Stimulated activated CD8-positive, alpha-beta memory T cell treated with anti-CD3 and anti-CD28 coated beads, Interleukin-4, amount 100 ng/mL, for 4 hours (primary cell): ENCODE measurements around the gene KCNJ9.
"Not testable (repeated sequence)": the region's sequence is repeated elsewhere in the genome, so short reads cannot be mapped to it uniquely, and the experiment has no call there.

ENCODE experiments used
- DNase-seq, 2 donors: peaks; one replicate each; pipeline ENCODE4 v3.0.0-alpha.2; 2020; ENCODE audit warnings: low read depth in 2 of 2, low spot score in 1 of 2

KCNJ9 gene

GRCh38 chr1:160101717-160102522 is 20.6 kb downstream of the KCNJ9 start:
- DNase-seq: no peak

DNA sequence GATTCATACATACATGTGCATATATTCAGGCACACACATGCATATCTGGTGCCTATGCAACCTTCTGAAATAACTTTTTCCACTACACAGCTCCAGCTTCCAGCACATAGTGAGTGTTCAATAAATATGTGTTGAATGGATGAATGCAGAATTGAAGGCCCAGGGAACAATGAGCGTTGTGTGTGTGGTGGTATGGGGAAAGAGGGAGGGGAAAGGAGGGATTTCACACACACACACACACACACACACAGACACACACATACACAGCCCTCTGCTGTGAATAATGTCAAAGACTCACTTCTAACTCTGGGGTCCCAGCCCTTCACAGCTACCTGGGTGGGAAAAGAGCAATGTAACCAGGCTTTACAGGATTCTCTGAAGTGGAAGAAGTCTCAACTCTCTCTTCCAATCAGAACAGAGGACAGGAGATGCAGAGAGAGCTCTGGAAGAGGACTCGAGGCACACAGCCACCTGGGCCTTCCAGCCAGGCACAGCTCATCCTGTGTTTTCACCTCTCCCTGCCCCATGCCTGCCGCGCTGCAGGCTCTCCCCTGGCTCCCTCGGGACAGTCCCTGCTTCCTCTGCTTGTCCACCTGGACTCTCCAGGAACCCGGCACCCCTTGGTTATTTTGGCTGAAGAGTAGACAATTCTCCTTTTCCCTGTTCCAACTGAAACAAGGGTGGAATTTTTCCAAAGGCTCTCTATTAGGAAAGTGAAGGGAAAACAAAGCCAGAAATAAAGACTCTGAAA is 22.5 kb downstream of the KCNJ9 start:
- no peak for DNase-seq

DNA sequence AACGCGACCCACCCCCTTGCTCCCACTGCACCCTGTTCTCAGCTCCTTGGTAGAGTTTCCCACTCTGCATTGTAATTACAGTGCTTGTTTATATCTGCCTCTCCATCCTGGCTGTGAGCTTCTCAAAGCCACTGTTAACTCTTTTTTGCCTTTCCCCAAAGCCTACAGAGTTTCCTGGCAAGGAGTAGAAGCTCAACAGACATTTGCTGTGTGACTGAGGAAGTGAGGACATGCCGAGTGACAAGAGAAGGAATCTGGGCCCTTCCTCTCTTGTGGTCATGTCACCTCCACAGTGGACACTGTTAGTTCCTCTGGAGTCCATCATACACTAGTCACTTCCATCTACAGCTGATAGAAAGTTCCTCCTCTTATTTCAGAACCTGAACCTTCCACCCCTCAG is 23.1 kb downstream of the KCNJ9 start:
- DNase-seq: no peak

- no peak for DNase-seq
These were observed 23.8 kb downstream of the KCNJ9 start for GRCh38 chr1:160105155-160105554.

DNA sequence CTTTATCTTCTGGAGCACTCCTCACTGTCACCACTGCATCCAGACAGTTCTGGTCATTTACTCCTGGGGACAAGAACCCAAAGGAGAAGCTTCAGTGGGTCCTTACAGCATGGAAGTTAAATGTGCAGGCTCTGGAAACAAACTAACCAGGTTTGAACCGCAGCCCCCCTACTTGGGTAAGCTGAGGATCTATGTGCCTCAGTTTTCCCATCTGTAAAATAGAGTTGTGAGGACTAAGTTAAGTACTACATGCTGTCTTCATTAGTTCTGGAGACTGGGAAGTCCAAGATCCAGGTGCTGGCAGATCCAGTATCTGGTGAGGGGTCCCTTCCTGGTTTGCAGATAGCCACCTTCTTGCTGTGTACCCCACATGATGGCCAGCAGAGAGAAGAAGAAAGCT is 26.2 kb downstream of the KCNJ9 start:
- no peak for DNase-seq

DNA sequence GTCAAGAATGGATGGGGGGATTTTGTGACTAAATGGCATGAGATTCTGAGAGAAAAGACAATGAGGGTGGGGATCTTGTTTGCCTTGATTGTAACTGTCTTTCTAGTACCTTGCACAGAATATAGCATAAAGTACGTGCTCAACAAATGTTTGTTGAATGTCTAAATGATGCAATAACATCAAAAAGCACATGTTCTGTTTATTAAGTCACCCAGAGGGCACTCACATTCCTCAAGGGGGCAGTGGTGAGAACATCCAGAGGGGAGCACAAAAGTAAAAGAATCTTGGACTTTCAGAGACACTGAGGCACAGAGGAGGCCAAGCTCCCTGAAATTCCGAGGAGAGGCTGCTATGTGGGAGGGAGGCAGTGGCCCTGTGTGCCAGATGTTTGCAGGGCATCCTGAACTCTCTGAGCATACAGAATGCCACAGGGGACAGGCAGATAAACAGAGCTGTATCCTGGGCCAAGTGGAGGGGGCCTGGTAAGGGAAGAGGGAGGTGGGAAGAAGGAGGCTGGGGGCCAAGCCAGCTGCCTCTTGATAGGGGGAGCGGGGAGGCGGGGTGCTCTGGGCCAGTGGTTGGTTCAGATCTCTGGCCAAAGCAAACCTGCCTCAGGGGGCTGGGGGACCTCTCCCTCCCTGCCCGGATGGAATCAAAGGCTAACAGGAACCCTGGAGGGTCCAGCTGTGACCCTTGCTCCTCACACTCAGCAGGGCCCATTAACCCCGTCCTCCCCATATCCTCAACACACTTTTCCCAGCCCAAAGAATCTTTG is 27.7 kb downstream of the KCNJ9 start:
- DNase-seq: no peak

DNA sequence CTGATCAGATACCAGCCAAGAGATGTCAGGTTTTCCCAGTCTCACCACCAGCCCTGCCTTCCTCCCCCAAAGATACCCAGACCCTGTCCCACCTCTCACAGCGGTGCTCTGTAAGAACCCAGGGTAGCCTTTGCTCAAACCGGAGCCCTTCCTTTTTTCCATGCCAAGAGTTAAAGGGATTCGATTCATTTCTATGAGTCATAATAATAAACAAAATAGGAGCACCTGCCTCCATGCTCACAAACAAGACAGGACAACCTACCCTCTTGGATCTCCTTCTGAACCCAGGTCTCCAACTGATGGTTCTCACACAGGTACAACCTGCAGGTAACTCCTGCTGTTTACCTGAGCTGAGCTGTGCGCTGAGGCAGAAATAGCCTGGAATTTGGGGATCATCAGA is 28.3 kb downstream of the KCNJ9 start:
- no peak for DNase-seq

DNA sequence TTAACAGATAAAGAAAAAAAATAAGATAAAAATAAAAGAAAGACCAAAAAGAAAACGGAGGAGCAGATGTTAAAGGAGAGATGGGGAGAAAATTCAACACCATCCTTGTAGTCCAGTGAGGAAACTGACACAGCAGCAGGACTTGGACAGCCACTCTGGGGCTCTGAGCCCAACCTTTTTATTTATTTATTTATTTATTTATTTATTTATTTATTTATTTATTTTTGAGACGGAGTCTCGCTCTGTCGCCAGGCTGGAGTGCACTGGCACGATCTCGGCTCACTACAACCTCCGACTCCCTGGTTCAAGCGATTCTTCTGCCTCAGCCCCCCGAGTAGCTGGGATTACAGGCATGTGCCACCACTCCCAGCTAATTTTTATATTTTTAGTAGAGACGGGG is 30.1 kb downstream of the KCNJ9 start:
- DNase-seq: not testable (repeated sequence)

GRCh38 chr1:160112357-160112756 is 31.0 kb downstream of the KCNJ9 start:
- no peak for DNase-seq

DNA sequence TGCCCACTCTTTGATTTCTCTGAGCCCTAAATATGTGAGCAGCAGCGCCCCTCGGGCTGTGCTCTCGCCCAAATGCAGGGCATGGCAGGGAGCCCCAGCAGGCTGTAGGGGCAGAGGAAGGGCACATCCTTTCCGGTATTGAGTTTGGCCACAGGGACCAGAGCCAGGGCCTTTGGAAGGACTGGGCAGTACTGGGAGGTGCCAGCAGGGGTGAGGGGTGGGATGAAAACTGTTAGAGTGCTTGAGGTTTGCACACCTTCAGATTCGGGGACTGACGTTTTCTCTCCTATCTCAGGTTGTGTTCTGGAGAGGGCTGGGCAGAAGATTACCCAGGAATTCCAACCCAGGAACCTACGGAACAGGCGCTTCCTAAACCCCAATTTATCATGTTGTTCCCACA is 32.1 kb downstream of the KCNJ9 start:
- no peak for DNase-seq

- DNase-seq: no peak
These were observed 32.7 kb downstream of the KCNJ9 start for GRCh38 chr1:160114085-160114484.

GRCh38 chr1:160115545-160116282 is 34.4 kb downstream of the KCNJ9 start, which contains the start of gene ATP1A2:
Gene ATP1A2, plus strand, starts transcription at chr1:160115759. Its CDS starts 103 bp downstream, at chr1:160115862.
- no peak for DNase-seq

DNA sequence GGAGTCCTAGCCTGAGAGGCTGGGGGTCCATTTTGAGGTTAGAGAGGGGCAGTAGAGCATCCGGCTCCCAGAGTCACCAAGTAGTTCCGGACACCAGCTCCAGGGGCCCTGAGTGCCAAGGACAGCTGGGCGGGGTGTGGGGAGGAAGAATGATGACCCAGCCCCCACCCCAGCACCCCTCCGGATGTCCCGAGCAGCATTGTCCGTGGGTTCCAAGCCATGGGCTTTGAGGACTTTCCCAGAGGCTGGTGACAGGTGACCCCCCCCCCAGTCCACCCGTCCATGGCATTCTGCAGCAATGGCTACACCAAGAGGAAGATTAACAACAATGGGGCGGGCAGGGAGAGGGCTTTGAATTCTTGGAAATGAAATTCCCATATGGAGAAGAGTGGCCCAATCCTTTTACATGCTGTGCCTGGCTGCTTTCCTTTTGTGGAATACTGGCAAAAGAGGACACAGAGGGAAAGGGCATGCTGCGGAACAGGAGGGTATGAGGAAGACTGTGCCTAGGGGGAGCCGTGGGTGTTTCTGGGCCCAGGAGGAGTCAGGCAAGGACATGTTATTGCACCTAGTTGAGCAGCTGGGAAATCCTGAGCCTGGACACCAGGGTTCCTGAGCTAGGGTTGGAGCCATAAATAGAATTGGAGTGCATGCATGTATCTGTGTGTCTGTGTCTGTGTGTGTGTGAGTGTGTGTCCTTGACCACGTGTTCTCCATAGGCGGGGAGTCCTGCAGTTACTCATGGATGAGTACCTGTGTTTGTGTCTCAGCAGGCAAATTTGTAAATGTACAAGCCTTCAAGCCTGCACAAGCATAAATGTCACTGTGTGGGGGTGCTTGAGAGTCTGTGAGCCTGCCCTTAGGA is 35.2 kb downstream of the KCNJ9 start:
- DNase-seq: no peak

DNA sequence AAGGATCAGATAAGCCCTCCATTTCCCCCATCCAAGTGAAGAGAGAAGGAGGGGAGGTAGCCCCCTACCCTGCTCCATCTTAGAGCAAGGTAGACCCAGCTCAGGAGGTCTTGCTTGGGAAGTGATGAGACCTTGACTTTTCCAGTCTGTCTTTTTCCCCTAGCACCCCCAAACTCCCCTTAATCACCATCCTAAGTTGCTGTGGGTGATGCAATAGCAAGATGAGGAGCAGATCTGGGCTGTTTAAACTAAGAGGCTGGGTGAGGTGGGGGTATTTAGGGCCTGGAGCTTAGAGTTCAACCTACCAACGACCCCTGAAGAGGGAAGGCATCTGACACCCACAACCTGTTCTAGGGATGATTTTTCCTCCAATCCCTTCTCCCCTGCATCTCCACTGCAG is 36.0 kb downstream of the KCNJ9 start:
- no peak for DNase-seq

- DNase-seq: no peak
These were observed 36.4 kb downstream of the KCNJ9 start for GRCh38 chr1:160117709-160118183.

GRCh38 chr1:160118928-160119327 is 37.6 kb downstream of the KCNJ9 start:
- no peak for DNase-seq

DNA sequence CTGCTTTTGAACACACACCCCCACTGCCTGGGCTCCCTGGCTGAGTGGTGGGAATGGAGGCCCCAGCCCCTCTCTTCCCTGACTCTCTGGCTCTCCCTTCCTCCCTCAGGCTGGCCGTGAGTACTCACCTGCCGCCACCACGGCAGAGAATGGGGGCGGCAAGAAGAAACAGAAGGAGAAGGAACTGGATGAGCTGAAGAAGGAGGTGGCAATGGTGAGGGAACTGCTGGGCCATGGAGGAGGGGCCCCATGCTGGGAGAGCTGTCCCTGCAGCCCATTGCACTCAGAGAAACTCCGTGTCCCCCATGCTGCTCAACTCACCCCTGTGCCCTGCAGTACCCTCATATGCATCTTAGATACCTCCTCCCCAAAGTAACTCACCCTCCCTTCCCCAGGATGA is 39.5 kb downstream of the KCNJ9 start:
- no peak for DNase-seq

DNA sequence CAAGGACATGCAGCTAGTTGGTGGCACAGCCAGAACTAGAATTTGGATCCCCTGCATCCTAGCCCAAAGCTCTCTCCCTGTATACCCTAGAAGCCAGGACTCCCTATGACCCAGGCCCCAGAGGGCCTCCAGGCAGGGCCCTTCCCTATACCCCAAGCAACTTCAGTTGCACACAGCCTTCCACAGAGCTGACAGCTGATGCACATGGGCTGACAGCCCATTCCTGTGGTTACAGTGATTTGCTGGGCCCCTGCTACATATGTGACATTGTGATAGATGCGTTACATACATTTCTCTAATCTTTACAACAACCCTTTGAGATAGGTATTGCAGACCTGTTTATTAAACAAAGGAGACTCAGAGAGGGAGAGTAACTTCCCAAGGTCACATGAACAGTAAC is 40.0 kb downstream of the KCNJ9 start:
- DNase-seq: no peak

DNA sequence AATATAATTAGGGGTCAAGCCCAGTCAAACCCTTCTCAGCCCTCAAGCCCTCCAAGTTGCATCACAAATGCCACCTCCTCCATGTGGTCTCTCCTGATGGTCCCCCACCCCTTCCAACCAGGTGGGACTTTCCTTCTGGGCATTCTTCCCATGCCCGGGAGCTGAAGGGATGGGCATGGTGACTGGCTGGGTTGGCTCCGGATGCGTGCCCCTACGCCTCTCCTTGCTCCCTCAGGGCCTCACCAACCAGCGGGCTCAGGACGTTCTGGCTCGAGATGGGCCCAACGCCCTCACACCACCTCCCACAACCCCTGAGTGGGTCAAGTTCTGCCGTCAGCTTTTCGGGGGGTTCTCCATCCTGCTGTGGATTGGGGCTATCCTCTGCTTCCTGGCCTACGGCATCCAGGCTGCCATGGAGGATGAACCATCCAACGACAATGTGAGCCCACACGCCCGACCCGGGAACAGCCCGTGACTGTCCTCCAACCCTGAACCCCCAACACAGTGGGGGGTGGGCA is 41.7 kb downstream of the KCNJ9 start:
- no peak for DNase-seq

DNA sequence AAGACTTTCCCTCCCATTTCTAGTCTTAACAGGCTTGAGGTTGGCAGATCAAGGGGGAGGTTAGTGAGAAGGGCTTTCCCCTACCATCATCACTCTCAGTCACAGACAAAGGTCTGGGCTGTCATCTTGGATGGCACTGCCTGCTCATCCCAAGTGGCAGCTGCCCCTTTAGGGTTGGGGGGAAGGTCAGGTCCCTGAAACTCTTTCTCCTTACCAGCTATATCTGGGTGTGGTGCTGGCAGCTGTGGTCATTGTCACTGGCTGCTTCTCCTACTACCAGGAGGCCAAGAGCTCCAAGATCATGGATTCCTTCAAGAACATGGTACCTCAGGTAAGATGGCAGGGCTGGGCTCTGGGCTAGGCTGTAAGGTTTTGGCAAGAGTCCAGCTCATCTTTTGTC is 42.4 kb downstream of the KCNJ9 start:
- DNase-seq: no peak
